Endothelial cell of umbilical vein (primary cell): ENCODE results near the gene TERT. TPM values are rescaled to one million over a fixed set of nuclear protein-coding genes. Genes with fewer than 3 reads are reported as not detected.

Experiments
- BruUV-seq: library from RNA; stranded (reverse); fragments of 400-500 nt; replicated peaks from 2 replicates; lab custom pipeline; 2021; lab: Mats Ljungman, UMichigan
- CTCF ChIA-PET: fragments of 300-600, 350-600 bp; sonication (Branson Sonifier 250); formaldehyde crosslinking; loops from one replicate; lab custom pipeline; 2021; ENCODE audit warnings: antibody characterized with exemption, inconsistent platforms; lab: Charles Lee
- POLR2A ChIA-PET: fragments of 300-600, 350-600 bp; sonication (Branson Sonifier 250); formaldehyde crosslinking; loops from one replicate; lab custom pipeline; 2021; ENCODE audit warnings: antibody characterized with exemption, inconsistent platforms; lab: Charles Lee
- DNase-seq: peaks from one replicate; pipeline ENCODE4 v3.0.0-alpha.2; 2011; ENCODE audit warnings: low read depth, low spot score
- FAIRE-seq: peaks from 2 replicates; lab custom pipeline; 2011; peaks lifted over from hg19 to GRCh38; lab: Jason Lieb, UNC
- H2AFZ ChIP-seq: 2 replicates; pipeline ENCODE4 v1.6.0; 2012; ENCODE audit warnings: low read depth, low read length, control low read depth, inconsistent platforms
- H3K27ac ChIP-seq: 2 replicates; pipeline ENCODE4 v1.5.1; 2011; ENCODE audit warnings: low read depth, mild to moderate bottlenecking, control low read depth, low read length, moderate library complexity; ENCODE audit not compliant: insufficient read depth
- H3K27me3 ChIP-seq, 2 experiments: 2 replicates each; pipeline versions ENCODE4 v1.6.0 to v1.6.1; 2011; ENCODE audit warnings: low read length in 2 of 2, mixed read lengths in 1 of 2; ENCODE audit not compliant: control insufficient read depth in 2 of 2, insufficient read depth in 2 of 2
- H3K36me3 ChIP-seq, 2 experiments: 2 replicates in 1 of 2; 3 replicates in 1 of 2; pipeline ENCODE4 v1.5.1; 2011; ENCODE audit warnings: low read length in 2 of 2, mild to moderate bottlenecking in 1 of 2, moderate library complexity in 1 of 2; ENCODE audit not compliant: control insufficient read depth in 2 of 2, insufficient read depth in 2 of 2; ENCODE audit errors: extremely low read depth in 1 of 2
- H3K4me1 ChIP-seq: 3 replicates; pipeline ENCODE4 v1.5.1; 2011; ENCODE audit warnings: mild to moderate bottlenecking, low read length; ENCODE audit not compliant: control insufficient read depth, insufficient read depth; ENCODE audit errors: extremely low read depth
- H3K4me2 ChIP-seq: 2 replicates; pipeline ENCODE4 v1.6.1; 2011; ENCODE audit warnings: low read length, control low read depth, mixed read lengths; ENCODE audit not compliant: insufficient read depth
- H3K4me3 ChIP-seq, 3 experiments: fragments of 200-600 bp in 1 of 3; sonication (generic), shearing (Covaris generic) in 1 of 3; replicated peaks in 1 of 3; 2 replicates each; pipeline ENCODE4 v1.5.1; 2011 to 2016; ENCODE audit warnings: control low read depth in 3 of 3, low read length in 3 of 3, mild to moderate bottlenecking in 2 of 3, inconsistent platforms in 1 of 3, low read depth in 1 of 3, moderate library complexity in 1 of 3; ENCODE audit not compliant: insufficient read depth in 1 of 3
- H3K79me2 ChIP-seq: 2 replicates; pipeline ENCODE4 v1.6.0; 2012; ENCODE audit warnings: low read length, inconsistent platforms; ENCODE audit not compliant: control insufficient read depth, insufficient read depth
- H3K9ac ChIP-seq: replicated peaks from 2 replicates; pipeline ENCODE3; 2011; ENCODE audit warnings: low read length, control low read depth; ENCODE audit not compliant: insufficient read depth; ENCODE audit errors: extremely low read depth
- H3K9me1 ChIP-seq: replicated peaks from 3 replicates; pipeline ENCODE4 v1.6.0; 2011; ENCODE audit warnings: mild to moderate bottlenecking, low read length; ENCODE audit not compliant: control insufficient read depth, insufficient read depth; ENCODE audit errors: extremely low read depth
- H3K9me3 ChIP-seq: replicated peaks from 2 replicates; pipeline ENCODE4 v1.5.1; 2012; ENCODE audit warnings: low read length, inconsistent platforms; ENCODE audit not compliant: control insufficient read depth, insufficient read depth
- H4K20me1 ChIP-seq: replicated peaks from 2 replicates; pipeline ENCODE3; 2011; ENCODE audit warnings: mild to moderate bottlenecking, low read length; ENCODE audit not compliant: control insufficient read depth, insufficient read depth; ENCODE audit errors: extremely low read depth
- CTCF ChIP-seq, 2 donors: IDR thresholded peaks; 1 replicate in 1 of 2; 2 replicates in 1 of 2; pipeline ENCODE4 v1.5.1; 2011; ENCODE audit warnings: low read length in 2 of 2, mild to moderate bottlenecking in 2 of 2, moderate library complexity in 2 of 2, control low read depth in 1 of 2, inconsistent platforms in 1 of 2, low read depth in 1 of 2; ENCODE audit not compliant: insufficient read depth in 1 of 2; ENCODE audit errors: extremely low read depth in 1 of 2
- EZH2 ChIP-seq: IDR thresholded peaks from 2 replicates; pipeline ENCODE4 v1.6.1; 2012; ENCODE audit warnings: borderline replicate concordance, low read depth, mild to moderate bottlenecking, moderate library complexity, low read length, inconsistent platforms; ENCODE audit not compliant: severe bottlenecking
- FOS ChIP-seq: IDR thresholded peaks from 2 replicates; pipeline ENCODE4 v1.6.1; 2011; ENCODE audit warnings: mild to moderate bottlenecking, low read length, moderate library complexity, borderline replicate concordance; ENCODE audit not compliant: insufficient read depth
- JUN ChIP-seq: IDR thresholded peaks from 2 replicates; pipeline ENCODE4 v1.6.1; 2011; ENCODE audit warnings: borderline replicate concordance, low read depth; ENCODE audit not compliant: insufficient read length, insufficient read depth
- MAX ChIP-seq: IDR thresholded peaks from 2 replicates; pipeline ENCODE4 v1.6.1; 2011; ENCODE audit not compliant: insufficient read depth, insufficient read length
- MYC ChIP-seq: IDR thresholded peaks from one replicate; pipeline ENCODE4 v1.6.1; 2011; ENCODE audit warnings: mild to moderate bottlenecking, low read depth, low read length
- POLR2A ChIP-seq: IDR thresholded peaks from 2 replicates; pipeline ENCODE4 v1.6.1; 2012; ENCODE audit warnings: low read depth, mild to moderate bottlenecking, control low read depth, low read length
- POLR2AphosphoS5 ChIP-seq: IDR thresholded peaks from 2 replicates; pipeline ENCODE4 v1.6.1; 2012; ENCODE audit warnings: low read depth, mild to moderate bottlenecking, control low read depth, low read length, moderate library complexity; ENCODE audit not compliant: insufficient read depth
- dilution Hi-C: fragments of 300-500 bp; cut with MboI; formaldehyde crosslinking; loops from one replicate; pipeline ENCODE4 v1.15.0; 2019; ENCODE audit warnings: low sequenced_read_pairs; ENCODE audit not compliant: extremely low pct_ligation_motif_present
- intact Hi-C: fragments of 100-400 bp; cut with micrococcal nuclease; formaldehyde crosslinking; loops from one replicate; pipeline ENCODE4 v1.10.0; 2022
- polyA plus RNA-seq, 4 experiments: library from polyadenylated mRNA; depleted of rRNA in 3 of 4; stranded (reverse) in 3 of 4; unstranded in 1 of 4; fragments of >200 nt; gene quantifications; 2 replicates each; pipeline versions ENCODE4 v1.2.1 to v1.2.3, GENCODE V29; 2011 to 2012; ENCODE audit warnings: missing spikeins in 1 of 4
- total RNA-seq: library from RNA; stranded (reverse); gene quantifications from 2 replicates; pipeline ENCODE4 v1.2.3, GENCODE V29; 2021

The TERT gene
- total and polyA plus RNA-seq, 2 donors (not counting 3 experiments of a cell fraction or from before 2014, with no cell fraction given) = 0.04 TPM; not detected in 1

GRCh38 chr5:1222621-1223277, 72.1 kb downstream of the TERT start:
- CTCF ChIA-PET = no interaction called here
- Histone ChIP-seq H3K79me2 (no peaks in the 10 kb centered on the region), H3K27me3 (peaks cover 0 to 1% of the 10 kb centered on the region in 2 experiments), H3K4me1 (no peaks in the 10 kb centered on the region), H3K9ac (no peak overlapping the region), H2AFZ (no peak overlapping the region), H3K4me2 (no peak overlapping the region), H4K20me1 (no peaks in the 10 kb centered on the region), H3K36me3 (no peaks in the 10 kb centered on the region), H3K9me1 (no peaks in the 10 kb centered on the region), H3K9me3 (no peaks in the 10 kb centered on the region), H3K4me3 (no peak overlapping the region), H3K27ac (no peak overlapping the region)
- dilution Hi-C loops = no loop called here
- no peak for TF ChIP-seq MAX
- no peak for TF ChIP-seq CTCF (IDR thresholded peaks at IDR 0.05; ENCODE audit: extremely low read depth in 1 of 2, insufficient read depth in 1 of 2, low read depth in 1 of 2, low read length in 2 of 2)
- no peak for TF ChIP-seq POLR2AphosphoS5
- DNase-seq = no peak
- FAIRE-seq = no peak
- intact Hi-C loops = no loop called here
- BruUV-seq = no TSS peak
- POLR2A ChIA-PET = no interaction called here

DNA sequence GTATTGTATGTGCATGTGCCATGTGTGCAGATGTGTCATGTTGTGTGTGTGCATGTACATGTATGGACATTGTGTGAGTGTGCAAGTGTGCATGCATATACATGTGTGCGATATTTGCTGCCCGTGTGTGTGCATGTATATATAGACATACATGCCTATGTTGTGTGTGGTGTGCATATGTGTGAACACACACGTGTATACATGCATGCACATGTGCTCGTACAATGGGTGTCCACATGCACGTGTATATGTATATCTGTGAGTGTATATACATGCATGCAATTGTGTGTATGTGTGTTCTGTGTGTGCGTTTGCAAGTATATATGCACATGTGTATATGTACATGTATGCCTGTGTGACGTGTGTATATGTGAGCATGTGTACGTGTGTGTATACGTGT, 72.7 kb downstream of the TERT start:
- Histone ChIP-seq H3K4me2 (no peak overlapping the region), H3K4me3 (no peak overlapping the region), H3K9ac (no peak overlapping the region), H4K20me1 (no peaks in the 10 kb centered on the region), H3K9me3 (no peaks in the 10 kb centered on the region), H3K79me2 (no peaks in the 10 kb centered on the region), H3K4me1 (no peaks in the 10 kb centered on the region), H2AFZ (no peak overlapping the region), H3K9me1 (no peaks in the 10 kb centered on the region), H3K27me3 (no peaks in the 10 kb centered on the region), H3K27ac (no peak overlapping the region), H3K36me3 (no peaks in the 10 kb centered on the region)
- intact Hi-C loops = no loop called here
- ChIA-PET POLR2A (no interaction called here), CTCF (no interaction called here)
- dilution Hi-C loops = no loop called here
- FAIRE-seq (no peak), DNase-seq (no peak)
- BruUV-seq = no TSS peak
- TF ChIP-seq MYC = no peak
- no peak for TF ChIP-seq MAX
- no peak for TF ChIP-seq POLR2A
- no peak for TF ChIP-seq FOS
- TF ChIP-seq EZH2 = no peak
- TF ChIP-seq JUN = no peak
- TF ChIP-seq POLR2AphosphoS5 = no peak
